HG03565 (cell line): ENCODE data around the gene EPS15.
"Not testable (repeated sequence)": the region's sequence is repeated elsewhere in the genome, so short reads cannot be mapped to it uniquely, and the experiment has no call there.

Experiments used
- ATAC-seq: cut with Tn5 transposase; IDR thresholded peaks from one replicate; pipeline ENCODE4 v1.9.1; 2021; ENCODE audit warnings: mild to moderate bottlenecking, moderate library complexity; ENCODE audit not compliant: unreplicated experiment

EPS15 gene

DNA sequence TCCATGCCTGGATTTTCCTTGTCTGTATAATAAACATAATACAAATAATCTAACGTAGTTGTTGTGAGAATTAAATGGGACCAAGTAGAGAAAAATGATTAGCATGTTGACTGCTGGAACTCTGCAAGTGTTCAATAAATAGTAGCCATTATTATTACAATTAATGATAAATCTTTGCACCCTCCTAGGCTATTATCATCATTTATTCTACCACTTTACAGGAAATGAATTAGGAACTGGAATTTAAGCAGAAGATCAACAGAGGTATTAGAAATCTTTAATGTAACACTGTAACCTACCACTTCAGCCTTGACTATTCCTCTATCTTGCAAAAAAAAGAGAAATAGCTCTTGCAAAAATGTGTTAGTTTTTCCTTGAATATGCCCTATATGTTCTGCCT, 126.8 kb downstream of the EPS15 start:
- no peak for ATAC-seq

DNA sequence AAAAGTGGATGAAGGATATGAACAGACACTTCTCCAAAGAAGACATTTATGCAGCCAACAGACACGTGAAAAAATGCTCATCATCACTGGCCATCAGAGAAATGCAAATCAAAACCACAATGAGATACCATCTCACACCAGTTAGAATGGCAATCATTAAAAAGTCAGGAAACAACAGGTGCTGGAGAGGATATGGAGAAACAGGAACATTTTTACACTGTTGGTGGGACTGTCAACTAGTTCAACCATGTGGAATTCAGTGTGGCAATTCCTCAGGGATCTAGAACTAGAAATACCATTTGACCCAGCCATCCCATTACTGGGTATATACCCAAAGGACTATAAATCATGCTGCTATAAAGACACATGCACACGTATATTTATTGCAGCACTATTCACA, 128.4 kb downstream of the EPS15 start:
- not testable (repeated sequence) for ATAC-seq

- ATAC-seq, result not testable (repeated sequence)
These were observed 131.8 kb downstream of the EPS15 start for GRCh38 chr1:51387288-51387687.

DNA sequence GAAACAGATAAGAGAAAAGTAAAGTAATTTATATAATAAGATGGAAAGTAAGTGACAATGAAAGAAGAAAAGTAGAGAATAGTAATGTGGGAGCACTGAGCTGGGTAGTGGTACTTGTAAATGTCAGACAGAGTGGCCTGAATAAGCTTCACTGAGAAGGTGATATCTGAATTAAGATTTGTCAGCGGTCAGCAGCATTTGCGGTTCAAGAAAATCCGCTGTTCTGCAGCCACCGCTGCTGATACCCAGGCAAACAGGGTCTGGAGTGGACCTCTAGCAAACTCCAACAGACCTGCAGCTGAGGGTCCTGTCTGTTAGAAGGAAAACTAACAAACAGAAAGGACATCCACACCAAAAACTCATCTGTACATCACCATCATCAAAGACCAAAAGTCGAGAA, 132.8 kb downstream of the EPS15 start:
- not testable (repeated sequence) for ATAC-seq

DNA sequence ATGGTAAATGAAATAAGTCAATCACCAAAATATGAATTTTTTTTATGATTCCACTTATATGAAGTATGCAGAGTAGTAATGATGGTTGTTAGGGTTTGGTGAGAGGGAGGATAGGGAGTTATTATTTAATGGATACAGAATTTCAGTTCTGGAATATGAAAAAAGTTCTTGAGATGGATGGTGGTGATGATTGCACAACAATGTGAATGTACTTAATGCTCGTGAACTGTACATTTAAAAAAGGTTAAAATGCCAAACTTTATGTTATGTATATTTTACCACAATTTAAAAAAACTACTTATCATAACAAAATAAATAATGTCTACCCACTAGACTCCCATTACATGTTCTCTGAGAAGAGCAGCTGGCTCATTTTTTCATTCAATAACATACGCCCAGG, 133.3 kb downstream of the EPS15 start:
- ATAC-seq, result no peak

- ATAC-seq, result no peak
These were observed 137.1 kb downstream of the EPS15 start for GRCh38 chr1:51381964-51382363.

DNA sequence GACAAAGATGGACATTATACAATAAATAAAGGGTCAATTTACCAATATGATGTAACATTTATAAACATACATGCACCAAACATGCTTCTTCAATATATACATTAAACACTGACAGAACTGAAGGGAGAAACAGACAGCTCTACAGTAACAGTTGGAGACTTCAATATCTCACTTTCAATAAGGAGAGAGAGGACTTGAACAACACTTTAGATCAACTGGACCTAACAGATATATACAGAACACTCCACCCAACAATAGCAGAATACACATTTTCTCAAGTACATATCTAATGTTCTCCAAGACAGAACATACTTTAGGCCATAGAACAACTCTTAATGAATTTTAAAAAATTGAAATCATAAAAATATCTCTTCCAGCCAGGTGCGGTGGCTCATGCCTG, 138.1 kb downstream of the EPS15 start:
- ATAC-seq, result no peak

- ATAC-seq, result no peak
These were observed 140.2 kb downstream of the EPS15 start for GRCh38 chr1:51378871-51379270.

GRCh38 chr1:51373898-51374297, 145.2 kb downstream of the EPS15 start:
- no peak for ATAC-seq

- ATAC-seq, result no peak
These were observed 146.5 kb downstream of the EPS15 start for GRCh38 chr1:51372561-51372960.

- ATAC-seq, result no peak
These were observed 149.9 kb downstream of the EPS15 start for GRCh38 chr1:51369171-51369570.

GRCh38 chr1:51365774-51366173, 153.3 kb downstream of the EPS15 start:
- ATAC-seq, result no peak

DNA sequence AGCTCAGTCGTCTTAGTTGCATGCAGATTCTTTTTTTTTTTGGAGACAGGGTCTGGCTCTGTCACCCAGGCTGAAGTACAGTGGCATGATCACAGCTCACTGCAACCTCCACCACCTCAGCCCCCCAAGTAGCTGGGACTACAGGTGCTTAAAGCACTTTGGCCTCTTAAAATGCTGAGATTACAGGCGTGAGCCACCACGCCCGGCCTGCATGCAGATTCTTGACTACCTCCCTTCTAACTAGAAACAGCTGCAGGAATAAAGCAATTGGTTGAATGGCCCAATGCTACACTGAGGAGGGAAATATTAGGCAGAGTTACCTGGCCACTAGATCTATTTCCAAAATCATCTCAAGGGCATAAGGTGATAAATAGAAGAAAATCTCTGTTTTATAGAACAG, 159.2 kb downstream of the EPS15 start:
- ATAC-seq, result no peak

DNA sequence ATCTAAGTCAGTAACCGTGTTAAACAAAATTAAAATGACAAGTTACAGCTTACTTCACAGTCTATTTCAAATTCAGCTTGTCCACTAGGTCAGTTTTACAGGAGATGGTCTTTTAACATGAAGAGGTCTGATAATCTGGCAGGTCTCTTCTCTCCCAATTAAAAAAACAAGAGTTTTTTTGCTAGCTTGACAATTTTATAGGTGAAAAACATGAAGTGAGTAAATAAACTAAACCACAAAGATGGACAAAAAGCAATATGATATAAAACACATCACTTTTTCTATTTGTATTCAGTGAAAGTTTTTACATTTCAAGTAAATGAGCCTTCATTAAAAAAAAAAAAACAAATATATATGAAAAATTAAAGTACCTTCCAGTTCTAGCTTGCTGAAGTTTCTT, 163.7 kb downstream of the EPS15 start:
- no peak for ATAC-seq

GRCh38 chr1:51354416-51354815, 164.7 kb downstream of the EPS15 start:
- ATAC-seq, result no peak

- no peak for ATAC-seq
These were observed 167.2 kb downstream of the EPS15 start for GRCh38 chr1:51351907-51352306.

DNA sequence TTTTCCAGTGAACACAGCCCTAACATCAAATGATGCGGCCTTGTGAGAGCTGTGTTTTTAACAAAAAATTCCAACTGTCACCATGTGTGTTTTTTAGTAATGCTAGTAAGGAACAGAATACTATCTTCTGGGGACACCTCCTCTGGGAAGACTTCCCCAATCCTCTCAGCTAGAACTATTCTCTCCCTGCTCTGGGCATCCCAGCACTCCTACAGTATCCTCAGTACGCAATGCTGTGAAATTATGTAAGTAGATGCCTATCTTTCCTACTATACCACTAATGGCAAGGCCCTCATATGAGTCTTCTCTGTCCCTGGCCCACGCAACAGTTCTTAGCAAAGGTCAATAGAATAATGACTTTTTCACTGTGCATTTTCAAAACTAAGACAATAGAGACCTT, 169.2 kb downstream of the EPS15 start:
- ATAC-seq, result no peak

DNA sequence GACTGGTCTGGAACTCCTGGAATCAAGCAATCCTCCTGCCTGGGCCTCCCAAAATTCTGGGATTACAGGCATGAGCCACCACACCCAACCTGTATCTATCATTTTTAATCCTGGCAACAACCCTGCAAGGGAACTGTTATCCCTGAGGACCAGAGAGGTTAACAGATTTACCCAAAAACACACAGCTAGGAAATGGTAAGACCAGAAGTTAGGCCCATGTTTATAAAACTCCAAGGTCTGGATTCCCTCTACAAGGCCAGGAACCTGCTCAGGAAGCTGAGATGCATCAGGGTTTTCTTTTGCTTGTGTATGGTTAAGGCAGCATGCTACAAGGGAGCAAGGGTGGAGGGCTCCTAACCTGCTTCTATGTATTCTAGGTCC, 170.9 kb downstream of the EPS15 start:
- ATAC-seq, result no peak

GRCh38 chr1:51347398-51348146, 171.5 kb downstream of the EPS15 start:
- ATAC-seq, result no peak

DNA sequence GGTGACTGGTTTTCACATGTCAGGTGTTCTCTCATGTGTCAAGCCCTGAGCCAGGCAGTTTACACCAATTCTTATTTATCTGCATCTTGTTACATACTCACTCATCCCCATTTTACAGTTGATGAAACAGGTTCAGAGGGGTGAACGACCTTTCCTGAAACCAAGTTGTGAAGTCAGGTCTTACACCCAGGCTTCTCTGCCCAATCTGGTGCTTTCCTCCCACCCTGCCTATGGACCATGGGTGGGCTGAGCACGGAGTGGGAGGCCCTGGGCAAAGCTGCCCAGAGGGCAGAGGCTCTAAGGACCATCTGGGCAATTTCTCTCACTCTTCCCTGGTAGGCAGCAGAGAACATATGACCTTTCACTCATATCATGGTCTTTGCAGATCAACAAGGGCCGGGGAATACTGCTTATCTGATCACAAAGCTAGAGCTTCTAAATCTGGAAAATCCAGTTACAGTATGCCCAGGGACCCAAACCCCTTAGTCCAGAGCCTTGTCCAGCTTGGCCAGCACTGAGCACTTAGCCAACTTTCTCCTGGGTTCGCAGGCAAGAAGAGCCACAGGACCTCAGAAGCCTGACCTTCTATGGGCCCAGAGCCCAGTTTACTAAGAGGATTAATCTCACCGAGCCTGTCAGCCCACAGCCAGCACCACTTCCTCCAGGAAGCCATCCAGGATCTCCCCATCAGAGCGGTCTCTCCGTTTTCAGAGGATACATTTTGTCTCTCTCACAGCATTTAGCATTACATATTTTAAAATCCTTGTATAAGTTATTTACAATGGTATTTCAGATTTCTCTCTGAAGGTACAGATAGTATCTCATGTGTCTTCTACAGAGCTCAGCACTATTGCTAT, 172.8 kb downstream of the EPS15 start:
- no peak for ATAC-seq

GRCh38 chr1:51345300-51345687, 173.8 kb downstream of the EPS15 start:
- no peak for ATAC-seq

DNA sequence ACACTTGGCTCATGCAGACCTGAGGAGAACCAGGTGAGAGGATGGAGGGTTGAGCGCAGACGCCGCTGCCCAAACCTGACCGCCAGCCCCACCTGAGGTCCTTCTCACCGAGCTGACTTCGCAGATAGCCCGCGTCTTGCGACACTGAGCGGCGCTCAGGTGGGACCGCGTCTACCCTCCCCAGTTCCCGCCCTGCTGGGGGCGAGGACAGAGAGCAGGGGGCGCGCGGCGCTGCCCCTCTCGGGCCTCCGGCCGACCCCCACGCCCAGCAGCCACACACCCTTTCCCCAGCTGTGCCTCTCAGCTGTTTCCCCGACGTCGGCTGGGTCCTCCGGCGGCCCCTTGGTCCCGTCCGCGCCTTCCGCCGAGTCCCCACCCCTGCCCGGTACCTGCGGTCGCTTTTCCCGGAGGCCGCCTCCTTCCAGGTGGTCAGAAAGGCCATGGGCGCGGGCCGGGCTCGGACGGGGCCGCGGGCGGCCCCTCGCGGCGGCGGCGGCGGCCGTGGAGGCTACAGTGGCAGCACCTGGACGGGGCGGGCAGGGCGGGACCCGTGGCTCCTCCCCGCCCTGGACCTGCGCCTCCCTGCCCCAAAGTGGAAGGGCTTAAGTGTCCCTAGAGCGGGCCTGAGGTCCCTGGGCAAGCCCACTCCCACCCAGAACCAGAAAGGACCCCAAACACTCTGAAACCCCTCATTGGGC, 174.3 kb downstream of the EPS15 start:
- ATAC-seq, result no peak
